IMR-90 (cell line): Measurements from ENCODE around the gene PCDHGA8. TPM values are rescaled to one million over a fixed set of nuclear protein-coding genes. Genes with fewer than 3 reads are reported as not detected.
A peak's percentile ranks its signal among the peaks of the same experiment; 100 is the strongest.

Experiments used
- ATAC-seq: fragments of 200-7000 bp; cut with Tn5 transposase; 2 replicates; pipeline ENCODE4 v1.9.1; 2020; ENCODE audit warnings: low read depth, mild to moderate bottlenecking, moderate library complexity
- BruUV-seq: library from RNA; stranded (reverse); fragments of 400-500 nt; replicated peaks from 2 replicates; lab custom pipeline; 2021; lab: Mats Ljungman, UMichigan
- CTCF ChIA-PET: fragments of 300-600 bp; formaldehyde crosslinking; extraction: SDS; loops from one replicate; lab custom pipeline; 2021; ENCODE audit warnings: antibody characterized with exemption; lab: Yijun Ruan, JAX
- POLR2A ChIA-PET: fragments of 300-600 bp; sonication (Branson Sonifier 250); formaldehyde crosslinking; loops from one replicate; lab custom pipeline; 2022; ENCODE audit warnings: antibody characterized with exemption; ENCODE audit not compliant: unreplicated experiment; lab: Charles Lee
- DNase-seq: peaks from one replicate; pipeline ENCODE4 v3.0.0; 2013
- H2AFZ ChIP-seq: replicated peaks from 2 replicates; pipeline ENCODE3; 2013; ENCODE audit warnings: low read length, mild to moderate bottlenecking; ENCODE audit not compliant: poor library complexity
- H2AK5ac ChIP-seq: 2 replicates; pipeline ENCODE4 v1.6.1; 2013; ENCODE audit warnings: low read depth, low read length, inconsistent platforms
- H2AK9ac ChIP-seq: replicated peaks from 2 replicates; pipeline ENCODE3; 2013; ENCODE audit warnings: mild to moderate bottlenecking, low read depth, low read length, moderate library complexity; ENCODE audit not compliant: poor library complexity
- H2BK120ac ChIP-seq: 2 replicates; pipeline ENCODE4 v1.6.1; 2013; ENCODE audit warnings: low read depth, low read length, inconsistent platforms
- H2BK15ac ChIP-seq: 3 replicates; pipeline ENCODE4 v1.6.1; 2013; ENCODE audit warnings: low read depth, low read length, inconsistent platforms
- H2BK20ac ChIP-seq: 2 replicates; pipeline ENCODE4 v1.6.1; 2013; ENCODE audit warnings: low read depth, mild to moderate bottlenecking, inconsistent platforms, low read length, moderate library complexity
- H2BK5ac ChIP-seq: 2 replicates; pipeline ENCODE4 v1.6.1; 2013; ENCODE audit warnings: mild to moderate bottlenecking, low read depth, low read length, inconsistent platforms; ENCODE audit not compliant: poor library complexity, severe bottlenecking
- H3K14ac ChIP-seq: replicated peaks from 2 replicates; pipeline ENCODE4 v1.6.1; 2013; ENCODE audit warnings: low read depth, low read length, inconsistent platforms
- H3K18ac ChIP-seq: 2 replicates; pipeline ENCODE4 v1.6.1; 2013; ENCODE audit warnings: low read depth, low read length, control low read depth
- H3K23ac ChIP-seq: 2 replicates; pipeline ENCODE4 v1.6.1; 2013; ENCODE audit warnings: low read depth, low read length, inconsistent platforms
- H3K27ac ChIP-seq: 2 replicates; pipeline ENCODE4 v1.5.1; 2013; ENCODE audit warnings: mild to moderate bottlenecking, control low read depth, low read length; ENCODE audit not compliant: insufficient read depth
- H3K27me3 ChIP-seq: 2 replicates; pipeline ENCODE4 v1.6.1; 2013; ENCODE audit warnings: low read length; ENCODE audit not compliant: control insufficient read depth, insufficient read depth
- H3K36me3 ChIP-seq: 2 replicates; pipeline ENCODE4 v1.6.1; 2013; ENCODE audit warnings: low read length, mixed read lengths; ENCODE audit not compliant: control insufficient read depth, insufficient read depth
- H3K4ac ChIP-seq: 2 replicates; pipeline ENCODE4 v1.6.1; 2013; ENCODE audit warnings: low read depth, low read length, inconsistent platforms
- H3K4me1 ChIP-seq: 2 replicates; pipeline ENCODE4 v1.6.1; 2013; ENCODE audit warnings: low read length, mixed read lengths; ENCODE audit not compliant: control insufficient read depth, insufficient read depth
- H3K4me2 ChIP-seq: 2 replicates; pipeline ENCODE4 v1.6.1; 2013; ENCODE audit warnings: low read depth, mild to moderate bottlenecking, control low read depth, low read length, moderate library complexity
- H3K4me3 ChIP-seq: 2 replicates; pipeline ENCODE4 v1.5.1; 2013; ENCODE audit warnings: low read depth, mild to moderate bottlenecking, control low read depth, low read length, moderate library complexity; ENCODE audit not compliant: insufficient read depth
- H3K56ac ChIP-seq: 2 replicates; pipeline ENCODE4 v1.6.1; 2013; ENCODE audit warnings: low read length, inconsistent platforms; ENCODE audit not compliant: insufficient read depth; ENCODE audit errors: extremely low read depth
- H3K79me1 ChIP-seq, 2 experiments: 2 replicates each; pipeline ENCODE4 v1.6.1; 2013; ENCODE audit warnings: low read length in 2 of 2, inconsistent platforms in 1 of 2, low read depth in 1 of 2
- H3K9ac ChIP-seq: 2 replicates; pipeline ENCODE4 v1.6.1; 2013; ENCODE audit warnings: low read depth, low read length, control low read depth
- H3K9me1 ChIP-seq: 2 replicates; pipeline ENCODE4 v1.6.1; 2013; ENCODE audit warnings: low read length, inconsistent platforms; ENCODE audit not compliant: insufficient read depth
- H3K9me3 ChIP-seq: 2 replicates; pipeline ENCODE4 v1.6.1; 2013; ENCODE audit warnings: low read length; ENCODE audit not compliant: control insufficient read depth, insufficient read depth
- H4K20me1 ChIP-seq: 2 replicates; pipeline ENCODE4 v1.6.1; 2013; ENCODE audit warnings: low read length, inconsistent platforms; ENCODE audit not compliant: insufficient read depth
- H4K5ac ChIP-seq: 2 replicates; pipeline ENCODE4 v1.6.1; 2013; ENCODE audit warnings: mild to moderate bottlenecking, low read depth, low read length, control low read depth
- H4K8ac ChIP-seq, 2 experiments: 2 replicates each; pipeline ENCODE4 v1.6.1; 2013; ENCODE audit warnings: low read depth in 2 of 2, low read length in 2 of 2, control low read depth in 1 of 2, inconsistent platforms in 1 of 2
- H4K91ac ChIP-seq: 2 replicates; pipeline ENCODE4 v1.6.1; 2013; ENCODE audit warnings: low read depth, low read length, inconsistent platforms; ENCODE audit not compliant: insufficient read depth
- BHLHE40 ChIP-seq: fragments of 150-350 bp; IDR thresholded peaks from 2 replicates; pipeline ENCODE4 v1.6.1; 2016; ENCODE audit warnings: mild to moderate bottlenecking, low read depth, low read length
- CEBPB ChIP-seq: IDR thresholded peaks from 2 replicates; pipeline ENCODE4 v1.6.1; 2012; ENCODE audit warnings: low read depth, low read length, improper control_type of control experiment
- FOS ChIP-seq: fragments of 150-350 bp; IDR thresholded peaks from 2 replicates; pipeline ENCODE4 v1.6.1; 2016; ENCODE audit warnings: low read depth, low read length
- MAFK ChIP-seq: IDR thresholded peaks from 2 replicates; pipeline ENCODE4 v1.6.1; 2012; ENCODE audit warnings: low read depth, low read length, improper control_type of control experiment
- MXI1 ChIP-seq: IDR thresholded peaks from 2 replicates; pipeline ENCODE4 v1.6.1; 2012; ENCODE audit warnings: low read depth, mild to moderate bottlenecking, low read length, moderate library complexity, borderline replicate concordance
- POLR2A ChIP-seq: IDR thresholded peaks from 2 replicates; pipeline ENCODE4 v1.6.1; 2012; ENCODE audit warnings: mild to moderate bottlenecking, low read depth, low read length
- RAD21 ChIP-seq: IDR thresholded peaks from 2 replicates; pipeline ENCODE4 v1.6.1; 2012; ENCODE audit warnings: low read length, improper control_type of control experiment
- RCOR1 ChIP-seq: IDR thresholded peaks from 2 replicates; pipeline ENCODE4 v1.6.1; 2012; ENCODE audit warnings: mild to moderate bottlenecking, low read length, improper control_type of control experiment; ENCODE audit not compliant: insufficient replicate concordance
- SMC3 ChIP-seq: fragments of 150-350 bp; IDR thresholded peaks from 2 replicates; pipeline ENCODE4 v1.6.1; 2016; ENCODE audit warnings: low read depth, mild to moderate bottlenecking, antibody characterized with exemption, low read length, moderate library complexity
- WGBS, 2 experiments: methylation state at CpG; one replicate each; pipeline versions ENCODE4 v1.1.5 to v1.1.7; 2013; ENCODE audit warnings: missing lambda C conversion rate in 2 of 2; ENCODE audit not compliant: insufficient read length in 1 of 2; ENCODE audit errors: extremely low coverage in 2 of 2; 5-methylcytosine and 5-hydroxymethylcytosine counted together
- dilution Hi-C: fragments of 300-500 bp; cut with HindIII; formaldehyde crosslinking; loops from one replicate; pipeline ENCODE4 v1.14.3; 2018; ENCODE audit warnings: low sequenced_read_pairs; ENCODE audit not compliant: unreplicated experiment
- in situ Hi-C: fragments of 300-500 bp; cut with MboI; formaldehyde crosslinking; loops from 3 replicates; pipeline ENCODE4 v1.14.3; 2019; ENCODE audit warnings: low sequenced_read_pairs, inconsistent platforms, mixed read lengths
- intact Hi-C: fragments of 100-400 bp; cut with micrococcal nuclease; formaldehyde crosslinking; loops from 2 replicates; pipeline ENCODE4 v1.10.0; 2022
- polyA plus RNA-seq, 3 experiments: library from polyadenylated mRNA; depleted of rRNA; stranded (reverse); fragments of >200 nt; gene quantifications; 2 replicates each; pipeline ENCODE4 v1.2.3, GENCODE V29; 2012; ENCODE audit warnings: low replicate concordance in 1 of 3
- total RNA-seq: library from RNA; depleted of rRNA; stranded (reverse); fragments of >200 nt; gene quantifications from 2 replicates; pipeline ENCODE4 v1.2.3, GENCODE V29; 2012
- TF ChIP-seq, protein P1 (sequence below): conservative IDR thresholded peaks from 2 replicates; pipeline ENCODE4 v1.5.1; 2012; ENCODE audit warnings: mild to moderate bottlenecking, low read depth, low read length, improper control_type of control experiment

The PCDHGA8 gene
- total and polyA plus RNA-seq, 2 of the 4 experiments (the other 2 are of a cell fraction), result 0.89 to 2.0 TPM

DNA sequence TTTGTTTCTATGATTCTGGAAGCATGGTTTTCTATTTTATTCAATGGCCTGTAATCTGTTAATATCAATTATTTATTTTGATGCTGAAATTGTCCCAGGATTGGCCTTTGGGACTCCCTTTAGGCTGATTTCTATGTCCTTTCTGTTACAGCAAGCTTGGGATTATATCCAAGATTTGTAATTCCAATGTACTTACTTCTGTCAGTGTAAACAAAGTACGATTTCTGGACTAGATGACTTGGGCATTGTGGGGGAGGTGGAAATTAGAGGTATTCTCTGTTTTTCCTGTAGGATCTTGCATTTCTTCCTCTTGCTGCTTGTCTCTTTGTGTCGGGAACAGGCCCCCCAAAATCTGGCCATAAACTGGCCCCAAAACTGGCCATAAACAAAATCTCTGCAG is 41.6 kb downstream of the PCDHGA8 start:
- Histone ChIP-seq H3K4ac (no peak overlapping the region), H3K9me1 (no peaks in the 10 kb centered on the region), H3K56ac (no peak overlapping the region), H3K9ac (no peak overlapping the region), H3K4me3 (no peak overlapping the region), H2BK20ac (no peak overlapping the region), H3K14ac (no peak overlapping the region), H4K5ac (no peak overlapping the region), H3K79me1 (peaks cover 18 to 24% of the 10 kb centered on the region in 2 experiments; a peak in 3 of 4 replicates), H2AK9ac (no peak overlapping the region), H4K20me1 (no peaks in the 10 kb centered on the region), H3K4me1 (peaks cover 2% of the 10 kb centered on the region; the same call in 1 of the 2 replicates), H3K27ac (no peak overlapping the region), H3K27me3 (no peaks in the 10 kb centered on the region), H2BK15ac (no peak overlapping the region), H2BK5ac (peak overlapping the region; percentile 72), H3K18ac (no peak overlapping the region; the same call in 1 of the 2 replicates), H2AFZ (no peak overlapping the region), H4K8ac (no peak overlapping the region), H2AK5ac (no peak overlapping the region), H2BK120ac (no peak overlapping the region), H3K23ac (no peak overlapping the region), H3K9me3 (peaks cover 22% of the 10 kb centered on the region; the same call in 1 of the 2 replicates), H4K91ac (no peak overlapping the region), H3K4me2 (peak overlapping the region; percentile 19; the same call in 1 of the 2 replicates), H3K36me3 (peaks cover 7% of the 10 kb centered on the region; the same call in 1 of the 2 replicates)
- no peak for TF ChIP-seq RAD21
- no peak for TF ChIP-seq BHLHE40
- no peak for TF ChIP-seq FOS
- no peak for TF ChIP-seq RCOR1
- TF ChIP-seq, protein P1, sequence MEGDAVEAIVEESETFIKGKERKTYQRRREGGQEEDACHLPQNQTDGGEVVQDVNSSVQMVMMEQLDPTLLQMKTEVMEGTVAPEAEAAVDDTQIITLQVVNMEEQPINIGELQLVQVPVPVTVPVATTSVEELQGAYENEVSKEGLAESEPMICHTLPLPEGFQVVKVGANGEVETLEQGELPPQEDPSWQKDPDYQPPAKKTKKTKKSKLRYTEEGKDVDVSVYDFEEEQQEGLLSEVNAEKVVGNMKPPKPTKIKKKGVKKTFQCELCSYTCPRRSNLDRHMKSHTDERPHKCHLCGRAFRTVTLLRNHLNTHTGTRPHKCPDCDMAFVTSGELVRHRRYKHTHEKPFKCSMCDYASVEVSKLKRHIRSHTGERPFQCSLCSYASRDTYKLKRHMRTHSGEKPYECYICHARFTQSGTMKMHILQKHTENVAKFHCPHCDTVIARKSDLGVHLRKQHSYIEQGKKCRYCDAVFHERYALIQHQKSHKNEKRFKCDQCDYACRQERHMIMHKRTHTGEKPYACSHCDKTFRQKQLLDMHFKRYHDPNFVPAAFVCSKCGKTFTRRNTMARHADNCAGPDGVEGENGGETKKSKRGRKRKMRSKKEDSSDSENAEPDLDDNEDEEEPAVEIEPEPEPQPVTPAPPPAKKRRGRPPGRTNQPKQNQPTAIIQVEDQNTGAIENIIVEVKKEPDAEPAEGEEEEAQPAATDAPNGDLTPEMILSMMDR, result no peak
- no peak for TF ChIP-seq CEBPB
- TF ChIP-seq MAFK, result no peak
- TF ChIP-seq SMC3, result no peak
- no peak for TF ChIP-seq POLR2A
- TF ChIP-seq MXI1, result no peak
- 60% methylated on average over 1 of the region's 2 CpGs; no CpG with 5 or more reads in 1 of the 2 experiments for WGBS, 2 experiments
- BruUV-seq, result no TSS peak
- dilution Hi-C loops (no loop called here), intact Hi-C loops (loop anchor here (5.0 kb wide), 1 partner anchor 43 kb away; the partner anchor contains the start of gene PCDHGC3), in situ Hi-C loops (no loop called here)
- DNase-seq (peak; percentile 73), ATAC-seq (peak; percentile 48)
- POLR2A ChIA-PET, result no interaction called here
- CTCF ChIA-PET, result no interaction called here
